ENCODE data around the gene ZFPM1.

DNA sequence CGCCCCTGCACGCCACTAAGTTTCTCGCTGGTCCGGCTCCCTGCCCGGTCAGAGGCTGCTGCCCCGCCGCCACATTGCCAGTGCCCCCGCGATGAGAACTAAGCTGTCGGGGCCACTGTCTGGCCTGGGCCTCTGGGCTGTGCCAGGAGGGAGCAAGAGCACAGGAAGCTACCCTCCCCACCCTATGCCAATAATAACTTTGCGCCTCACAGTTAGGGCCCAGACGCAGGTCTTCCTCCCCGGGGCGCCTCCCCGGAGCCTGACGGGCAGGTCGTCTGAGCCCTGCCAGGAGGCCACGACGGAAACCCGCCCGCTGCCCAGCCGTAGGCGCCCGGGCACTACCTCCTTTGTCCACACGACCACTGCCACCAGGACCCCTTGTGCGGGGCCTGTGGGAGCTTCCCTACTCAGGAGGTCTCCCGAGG, 1.5 kb downstream of the ZFPM1 start:
- TF ChIP-seq, protein P1, sequence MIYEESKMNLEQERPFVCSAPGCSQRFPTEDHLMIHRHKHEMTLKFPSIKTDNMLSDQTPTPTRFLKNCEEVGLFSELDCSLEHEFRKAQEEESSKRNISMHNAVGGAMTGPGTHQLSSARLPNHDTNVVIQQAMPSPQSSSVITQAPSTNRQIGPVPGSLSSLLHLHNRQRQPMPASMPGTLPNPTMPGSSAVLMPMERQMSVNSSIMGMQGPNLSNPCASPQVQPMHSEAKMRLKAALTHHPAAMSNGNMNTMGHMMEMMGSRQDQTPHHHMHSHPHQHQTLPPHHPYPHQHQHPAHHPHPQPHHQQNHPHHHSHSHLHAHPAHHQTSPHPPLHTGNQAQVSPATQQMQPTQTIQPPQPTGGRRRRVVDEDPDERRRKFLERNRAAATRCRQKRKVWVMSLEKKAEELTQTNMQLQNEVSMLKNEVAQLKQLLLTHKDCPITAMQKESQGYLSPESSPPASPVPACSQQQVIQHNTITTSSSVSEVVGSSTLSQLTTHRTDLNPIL (CRISPR knock-in tag; IDR thresholded peaks at IDR 0.05; ENCODE audit: low read depth), result no peak
- no peak for TF ChIP-seq ESRRG (CRISPR knock-in tag; IDR thresholded peaks at IDR 0.05)
- no peak for TF ChIP-seq ZNF70 (CRISPR knock-in tag; IDR thresholded peaks at IDR 0.05)
- no peak for TF ChIP-seq BACH2 (CRISPR knock-in tag; IDR thresholded peaks at IDR 0.05; ENCODE audit: borderline replicate concordance)
- no peak for TF ChIP-seq OSR1 (CRISPR knock-in tag; IDR thresholded peaks at IDR 0.05)
- no peak for TF ChIP-seq ZNF8 (CRISPR knock-in tag; IDR thresholded peaks at IDR 0.05)
